Activated CD8-positive, alpha-beta T cell treated with anti-CD3 and anti-CD28 coated beads, Interleukin-2, amount 10 ng/mL, durations not matched to agents 7 days and 5 days (primary cell): ENCODE results near the gene FMN1. TPM values are rescaled to one million over a fixed set of nuclear protein-coding genes. Genes with fewer than 3 reads are reported as not detected.

Source experiments
- ATAC-seq: fragments of 150-1000 bp; cut with Tn5 transposase; one replicate; pipeline ENCODE4 v1.10.0; 2021; ENCODE audit warnings: moderate library complexity
- CTCF ChIA-PET: fragments of 350-600 bp; sonication (Branson Sonifier 250); formaldehyde crosslinking; loops from one replicate; lab custom pipeline; 2021; ENCODE audit warnings: antibody characterized with exemption; lab: Charles Lee
- POLR2A ChIA-PET: fragments of 350-600 bp; sonication (Branson Sonifier 250); formaldehyde crosslinking; loops from one replicate; lab custom pipeline; 2021; ENCODE audit warnings: antibody characterized with exemption; lab: Charles Lee
- DNase-seq: peaks from one replicate; pipeline ENCODE4 v3.0.0-alpha.2; 2020
- H3K27ac Mint-ChIP-seq: one replicate; pipeline ENCODE4 v1.8.0; 2021; ENCODE audit warnings: mild to moderate bottlenecking, mixed read lengths
- H3K27me3 Mint-ChIP-seq: one replicate; pipeline ENCODE4 v1.8.0; 2021; ENCODE audit warnings: low read depth, mixed read lengths
- H3K36me3 Mint-ChIP-seq: one replicate; pipeline ENCODE4 v1.8.0; 2021; ENCODE audit warnings: low read depth, mixed read lengths
- H3K4me1 Mint-ChIP-seq: one replicate; pipeline ENCODE4 v1.8.0; 2021; ENCODE audit warnings: low read depth, mixed read lengths
- H3K4me3 Mint-ChIP-seq: one replicate; pipeline ENCODE4 v1.8.0; 2021; ENCODE audit warnings: mild to moderate bottlenecking, mixed read lengths
- H3K9me3 Mint-ChIP-seq: one replicate; pipeline ENCODE4 v1.8.0; 2022; ENCODE audit warnings: mixed read lengths; ENCODE audit not compliant: insufficient read depth
- total RNA-seq, 2 experiments: library from RNA; stranded (reverse); gene quantifications; one replicate each; pipeline ENCODE4 v1.2.3, GENCODE V29; 2021

Gene FMN1
- total RNA-seq, 2 experiments from 2014 or later: 0.05 TPM; not detected in 1

DNA sequence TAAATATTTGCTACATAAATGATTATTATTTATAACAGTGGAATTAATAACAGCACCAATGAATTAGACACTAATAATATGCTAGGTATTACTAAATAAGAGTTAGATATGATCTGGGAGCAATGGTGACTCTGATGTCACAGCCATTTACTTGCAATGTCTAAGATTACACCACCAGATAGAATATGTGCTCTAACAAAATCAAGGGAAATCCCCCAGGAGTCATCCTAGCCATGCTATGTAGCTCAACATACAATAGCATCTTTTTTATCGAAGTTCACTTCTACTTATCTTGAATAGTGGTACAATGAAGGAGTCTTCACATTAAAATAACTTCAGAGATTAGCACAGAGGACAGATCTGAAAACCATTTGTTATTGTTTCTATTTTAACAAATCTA lies 154.0 kb downstream of the FMN1 start:
- ChIA-PET POLR2A (no interaction called here), CTCF (no interaction called here)
- Mint-ChIP-seq H3K36me3 (no peaks in the 10 kb centered on the region), H3K27ac (no peak overlapping the region), H3K9me3 (no peaks in the 10 kb centered on the region), H3K4me1 (no peaks in the 10 kb centered on the region), H3K27me3 (no peaks in the 10 kb centered on the region), H3K4me3 (no peak overlapping the region)
- DNase-seq: no peak
- ATAC-seq: no peak

DNA sequence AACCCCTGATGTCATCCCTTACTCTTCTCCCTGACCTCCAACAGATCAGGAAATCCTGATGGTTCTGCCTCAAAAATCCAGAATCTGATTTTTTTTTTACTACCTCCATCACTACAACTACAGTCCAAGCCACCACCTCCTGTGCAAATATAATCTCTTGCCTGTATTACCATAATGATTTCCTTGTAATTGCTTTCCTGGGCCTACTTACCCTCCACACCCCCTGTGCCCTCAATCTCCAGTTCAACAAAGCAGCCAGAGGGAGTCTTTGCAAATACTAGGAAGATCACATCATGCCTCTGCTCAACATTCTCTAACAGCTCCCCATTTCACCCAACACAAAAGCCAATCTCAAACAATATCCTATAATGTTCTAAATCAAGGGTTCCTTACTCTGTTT lies 159.9 kb downstream of the FMN1 start:
- no peaks in the 10 kb centered on the region for H3K36me3 Mint-ChIP-seq
- H3K4me3 Mint-ChIP-seq: no peak overlapping the region
- no peak overlapping the region for H3K27ac Mint-ChIP-seq
- H3K27me3 Mint-ChIP-seq: no peaks in the 10 kb centered on the region
- DNase-seq (no peak), ATAC-seq (no peak)
- no peaks in the 10 kb centered on the region for H3K9me3 Mint-ChIP-seq
- POLR2A ChIA-PET: no interaction called here
- CTCF ChIA-PET: no interaction called here
- no peaks in the 10 kb centered on the region for H3K4me1 Mint-ChIP-seq

DNA sequence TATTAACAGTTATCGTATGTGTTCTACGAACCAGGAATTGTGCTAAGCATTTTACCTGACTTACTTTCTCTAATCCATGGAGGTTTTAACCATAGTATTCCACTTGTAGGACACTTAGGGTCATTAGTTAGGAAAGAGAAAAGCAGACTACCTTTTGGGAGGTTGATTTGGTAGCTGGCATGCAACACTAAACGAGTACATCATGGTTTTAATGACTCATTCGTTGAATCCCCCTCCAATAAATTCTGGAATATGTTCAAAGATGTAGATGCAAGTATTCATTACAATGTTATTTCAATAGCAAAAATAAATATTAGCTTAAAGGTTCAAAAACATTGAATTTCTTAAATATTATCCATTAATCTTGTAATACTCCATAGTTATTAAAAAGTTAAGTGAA lies 162.5 kb downstream of the FMN1 start:
- Mint-ChIP-seq H3K36me3 (no peaks in the 10 kb centered on the region), H3K27me3 (peaks cover 2% of the 10 kb centered on the region), H3K4me3 (no peak overlapping the region), H3K27ac (no peak overlapping the region), H3K4me1 (no peaks in the 10 kb centered on the region), H3K9me3 (no peaks in the 10 kb centered on the region)
- CTCF ChIA-PET: no interaction called here
- ATAC-seq (no peak), DNase-seq (no peak)
- POLR2A ChIA-PET: no interaction called here

DNA sequence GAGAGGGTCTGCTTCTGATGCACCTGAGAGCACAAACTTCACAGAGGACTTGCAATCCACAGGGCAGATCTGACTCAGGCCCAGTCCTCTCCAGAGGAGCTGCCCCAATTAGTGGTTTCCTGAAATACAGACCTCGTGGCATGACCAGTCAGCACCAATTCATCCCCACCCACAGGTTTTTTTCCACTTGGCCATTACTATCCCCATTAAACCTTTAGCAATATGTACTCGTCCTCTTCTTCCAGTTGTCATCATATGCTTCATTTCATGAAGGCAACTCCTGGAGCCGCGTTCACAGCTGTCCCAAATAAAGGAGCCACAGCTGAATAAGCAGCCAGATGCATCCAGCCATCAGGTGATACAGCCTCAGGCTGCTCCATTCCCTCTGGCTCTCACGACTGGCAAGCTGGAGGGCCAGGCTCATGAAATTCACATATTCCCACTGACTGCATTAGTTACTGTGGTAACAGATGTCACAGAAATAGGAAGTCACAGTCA lies 163.1 kb downstream of the FMN1 start:
- ChIA-PET POLR2A (no interaction called here), CTCF (no interaction called here)
- H3K27me3 Mint-ChIP-seq: peaks cover 2% of the 10 kb centered on the region
- H3K27ac Mint-ChIP-seq: no peak overlapping the region
- no peak for DNase-seq
- ATAC-seq: no peak
- H3K36me3 Mint-ChIP-seq: no peaks in the 10 kb centered on the region
- H3K4me3 Mint-ChIP-seq: no peak overlapping the region
- no peaks in the 10 kb centered on the region for H3K4me1 Mint-ChIP-seq
- no peaks in the 10 kb centered on the region for H3K9me3 Mint-ChIP-seq

DNA sequence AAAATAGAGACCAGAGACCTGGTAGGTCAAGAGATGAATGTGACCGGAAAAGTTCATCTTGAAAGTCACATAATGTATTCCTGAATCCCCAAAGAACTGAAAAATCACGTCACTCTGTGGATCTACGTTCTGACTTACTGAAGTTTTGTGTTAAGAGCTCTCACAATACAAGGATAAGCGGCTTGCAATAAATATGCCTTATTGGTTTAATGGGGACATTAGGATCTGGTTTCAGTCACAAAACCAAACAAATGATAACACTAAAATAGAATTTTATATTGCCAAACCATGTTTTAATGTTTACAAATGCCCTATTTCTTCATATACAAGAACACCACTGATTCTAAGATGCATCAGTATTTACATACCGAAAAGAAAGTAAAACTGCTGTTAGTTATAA lies 164.2 kb downstream of the FMN1 start:
- Mint-ChIP-seq H3K27me3 (peaks cover 2% of the 10 kb centered on the region), H3K4me3 (no peak overlapping the region), H3K9me3 (no peaks in the 10 kb centered on the region), H3K27ac (no peak overlapping the region), H3K4me1 (no peaks in the 10 kb centered on the region), H3K36me3 (no peaks in the 10 kb centered on the region)
- ChIA-PET CTCF (no interaction called here), POLR2A (no interaction called here)
- DNase-seq (no peak), ATAC-seq (no peak)

DNA sequence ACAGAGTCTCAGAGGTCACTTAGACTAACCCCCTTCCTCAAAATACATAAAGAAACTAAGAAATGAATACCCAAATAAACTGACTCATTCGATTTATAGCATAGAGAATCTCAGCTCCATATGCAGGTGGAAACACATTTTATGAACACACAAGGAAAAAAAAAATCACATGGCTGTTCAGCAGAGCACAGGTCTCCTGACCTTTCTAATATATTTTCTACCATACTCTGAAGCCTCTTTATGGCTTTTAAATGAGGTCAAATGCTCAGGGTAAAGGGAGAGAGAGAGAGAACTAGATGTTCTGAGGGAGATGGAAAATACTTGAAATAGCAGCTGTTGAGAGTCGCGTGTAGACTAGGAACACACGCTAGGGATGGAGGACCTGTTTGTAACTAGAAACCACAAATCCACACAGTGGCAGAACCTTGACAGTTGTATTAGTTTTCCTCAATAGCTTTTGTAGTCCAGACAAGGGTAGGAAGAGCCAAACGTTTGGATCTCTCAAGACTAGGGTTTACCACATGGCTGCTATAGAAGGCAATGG lies 165.3 kb downstream of the FMN1 start:
- Mint-ChIP-seq H3K9me3 (no peaks in the 10 kb centered on the region), H3K27me3 (peaks cover 2% of the 10 kb centered on the region), H3K4me1 (no peaks in the 10 kb centered on the region), H3K36me3 (no peaks in the 10 kb centered on the region), H3K27ac (no peak overlapping the region), H3K4me3 (no peak overlapping the region)
- POLR2A ChIA-PET: no interaction called here
- no peak for ATAC-seq
- CTCF ChIA-PET: no interaction called here
- DNase-seq: no peak

DNA sequence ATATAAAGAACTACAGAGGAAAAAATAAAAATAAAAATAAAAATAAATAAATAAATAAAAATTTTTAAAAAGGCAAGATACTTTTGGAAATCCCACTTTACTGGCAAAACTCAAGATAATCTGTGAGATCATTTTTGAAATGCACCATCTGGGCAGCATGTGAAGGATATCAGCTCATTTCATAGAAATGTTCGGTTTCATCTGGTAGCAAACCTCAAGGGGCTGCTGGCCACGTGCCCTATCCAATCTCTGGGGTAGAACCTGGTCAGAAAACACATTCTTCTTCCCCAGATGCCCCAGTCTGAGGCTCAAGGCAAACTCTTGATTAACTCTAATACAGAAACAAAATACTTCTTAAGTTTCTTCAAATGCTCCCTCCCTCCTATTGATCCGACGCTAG lies 166.0 kb downstream of the FMN1 start:
- no peaks in the 10 kb centered on the region for H3K9me3 Mint-ChIP-seq
- DNase-seq: no peak
- H3K27me3 Mint-ChIP-seq: peaks cover 2% of the 10 kb centered on the region
- H3K36me3 Mint-ChIP-seq: no peaks in the 10 kb centered on the region
- no peak for ATAC-seq
- CTCF ChIA-PET: no interaction called here
- H3K4me3 Mint-ChIP-seq: no peak overlapping the region
- no peaks in the 10 kb centered on the region for H3K4me1 Mint-ChIP-seq
- POLR2A ChIA-PET: no interaction called here
- no peak overlapping the region for H3K27ac Mint-ChIP-seq

DNA sequence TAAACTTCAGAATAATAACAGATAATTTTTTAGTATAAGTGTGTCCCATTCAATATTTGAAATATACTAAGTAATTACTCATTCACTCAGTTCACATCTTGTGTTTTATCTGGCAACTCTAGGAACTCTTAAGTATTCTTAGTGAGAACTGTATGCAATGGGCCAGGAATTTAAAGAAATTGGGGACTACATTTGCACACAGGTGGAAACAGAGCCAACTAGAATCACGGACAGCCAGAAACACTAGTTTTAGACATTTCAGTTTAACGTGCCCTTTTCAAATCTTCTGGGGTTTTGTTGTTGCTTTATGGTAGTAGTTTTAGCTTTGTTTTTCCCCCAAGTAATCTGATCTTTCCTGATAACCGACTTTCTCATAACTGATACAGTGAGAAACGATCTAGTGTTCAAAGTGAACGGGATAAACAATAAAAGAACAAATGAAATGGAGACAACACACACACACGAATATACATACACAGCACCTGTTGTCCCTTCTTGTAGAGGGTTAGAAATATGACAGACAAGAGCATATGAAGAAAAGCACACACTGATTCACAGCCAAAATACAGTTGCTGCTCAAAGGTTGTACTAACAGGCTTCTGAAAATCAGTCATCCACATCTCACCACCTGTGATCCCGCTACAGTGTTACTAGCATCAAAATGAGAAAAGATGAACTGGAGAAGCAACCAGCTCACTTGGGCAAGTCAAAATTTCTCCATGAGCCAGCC lies 167.0 kb downstream of the FMN1 start:
- Mint-ChIP-seq H3K27me3 (peaks cover 2% of the 10 kb centered on the region), H3K9me3 (no peaks in the 10 kb centered on the region), H3K36me3 (no peaks in the 10 kb centered on the region), H3K4me1 (no peaks in the 10 kb centered on the region), H3K27ac (no peak overlapping the region), H3K4me3 (no peak overlapping the region)
- ChIA-PET POLR2A (no interaction called here), CTCF (interaction anchor here (1.2 kb wide), 1 partner anchor 365 kb away, joined by 3 read pairs; no protein-coding TSS in a partner anchor)
- DNase-seq (no peak), ATAC-seq (no peak)

DNA sequence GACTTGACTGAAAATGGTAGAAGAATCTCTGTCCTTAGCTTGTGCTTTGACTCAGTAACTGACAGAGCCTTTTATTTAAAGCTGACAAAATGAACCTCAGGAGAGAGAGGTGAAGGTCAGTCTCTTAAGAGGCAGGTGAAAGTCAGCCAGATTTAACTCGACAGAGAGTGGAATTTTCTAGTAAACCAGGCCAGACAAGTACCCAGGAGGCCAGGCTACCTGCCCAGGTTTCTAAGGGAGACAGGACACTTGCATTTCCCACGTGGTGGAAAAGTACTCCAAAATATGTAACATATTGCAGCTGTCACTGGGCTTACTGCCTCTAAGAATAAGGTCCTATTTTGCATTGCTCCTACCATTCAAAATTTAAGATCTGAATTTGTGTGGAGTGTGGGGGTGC lies 167.9 kb downstream of the FMN1 start:
- no peak for ATAC-seq
- H3K36me3 Mint-ChIP-seq: no peaks in the 10 kb centered on the region
- no peak overlapping the region for H3K27ac Mint-ChIP-seq
- POLR2A ChIA-PET: no interaction called here
- CTCF ChIA-PET: no interaction called here
- DNase-seq: no peak
- no peaks in the 10 kb centered on the region for H3K9me3 Mint-ChIP-seq
- no peak overlapping the region for H3K4me3 Mint-ChIP-seq
- H3K27me3 Mint-ChIP-seq: peaks cover 2% of the 10 kb centered on the region
- no peaks in the 10 kb centered on the region for H3K4me1 Mint-ChIP-seq

DNA sequence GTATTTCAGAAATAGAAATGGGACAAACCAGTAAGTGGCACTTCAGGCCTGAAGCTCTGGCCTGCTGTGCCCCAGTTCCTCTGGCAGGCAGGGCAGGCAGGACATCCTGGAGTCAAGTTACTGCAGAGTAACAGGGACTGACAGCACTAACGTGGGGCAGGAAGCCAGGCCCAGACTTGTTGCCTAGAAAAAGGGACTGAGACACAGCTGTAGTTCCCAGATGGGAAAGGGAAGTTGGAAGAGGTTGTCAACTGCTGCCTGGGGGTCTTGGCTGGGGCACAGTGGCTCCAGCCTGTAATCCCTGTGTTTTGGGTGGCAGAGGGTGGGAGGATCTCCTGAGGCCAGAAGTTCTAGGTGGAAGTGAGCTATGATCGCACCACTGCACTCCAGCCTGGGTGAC lies 171.9 kb downstream of the FMN1 start:
- H3K4me3 Mint-ChIP-seq: no peak overlapping the region
- peaks cover 2% of the 10 kb centered on the region for H3K27me3 Mint-ChIP-seq
- H3K27ac Mint-ChIP-seq: no peak overlapping the region
- ATAC-seq: no peak
- H3K9me3 Mint-ChIP-seq: no peaks in the 10 kb centered on the region
- no peaks in the 10 kb centered on the region for H3K4me1 Mint-ChIP-seq
- POLR2A ChIA-PET: no interaction called here
- no peak for DNase-seq
- CTCF ChIA-PET: no interaction called here
- no peaks in the 10 kb centered on the region for H3K36me3 Mint-ChIP-seq

DNA sequence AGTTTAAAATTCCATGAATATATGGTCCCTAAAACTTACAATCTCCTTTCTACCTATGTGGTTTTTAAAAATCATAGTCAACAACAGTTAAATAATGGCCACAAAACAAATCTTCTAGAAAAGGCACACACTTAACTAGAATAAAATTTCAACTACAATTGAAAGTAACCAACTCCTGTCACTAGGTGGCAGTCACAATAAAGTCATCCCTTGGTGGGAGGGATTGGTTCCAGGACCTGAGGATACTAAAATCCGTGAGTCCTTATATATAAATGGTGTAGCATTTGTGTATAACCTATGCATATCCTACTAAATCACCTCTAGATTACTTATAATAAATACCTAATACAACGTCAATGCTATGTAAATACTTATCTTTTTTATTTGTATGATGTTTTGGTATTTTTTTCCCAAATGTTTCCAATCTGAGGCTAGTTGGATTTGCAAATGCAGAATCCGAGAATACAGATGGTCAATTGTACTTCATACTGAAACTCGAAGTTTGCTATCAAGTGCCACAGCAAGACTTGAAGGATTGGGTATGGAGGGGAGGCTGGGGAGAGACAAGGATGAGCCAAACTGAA lies 172.6 kb downstream of the FMN1 start:
- ATAC-seq (no peak), DNase-seq (peak; percentile 23)
- POLR2A ChIA-PET: interaction anchor here (0.6 kb wide), 1 partner anchor 210 kb away, joined by 3 read pairs; no protein-coding TSS in a partner anchor
- H3K4me3 Mint-ChIP-seq: no peak overlapping the region
- no peaks in the 10 kb centered on the region for H3K4me1 Mint-ChIP-seq
- no peak overlapping the region for H3K27ac Mint-ChIP-seq
- no peaks in the 10 kb centered on the region for H3K9me3 Mint-ChIP-seq
- H3K27me3 Mint-ChIP-seq: no peaks in the 10 kb centered on the region
- no peaks in the 10 kb centered on the region for H3K36me3 Mint-ChIP-seq
- CTCF ChIA-PET: interaction anchor here (0.6 to 1.2 kb wide), 3 partner anchors 16 to 233 kb away, joined by 3 read pairs; no protein-coding TSS in a partner anchor

DNA sequence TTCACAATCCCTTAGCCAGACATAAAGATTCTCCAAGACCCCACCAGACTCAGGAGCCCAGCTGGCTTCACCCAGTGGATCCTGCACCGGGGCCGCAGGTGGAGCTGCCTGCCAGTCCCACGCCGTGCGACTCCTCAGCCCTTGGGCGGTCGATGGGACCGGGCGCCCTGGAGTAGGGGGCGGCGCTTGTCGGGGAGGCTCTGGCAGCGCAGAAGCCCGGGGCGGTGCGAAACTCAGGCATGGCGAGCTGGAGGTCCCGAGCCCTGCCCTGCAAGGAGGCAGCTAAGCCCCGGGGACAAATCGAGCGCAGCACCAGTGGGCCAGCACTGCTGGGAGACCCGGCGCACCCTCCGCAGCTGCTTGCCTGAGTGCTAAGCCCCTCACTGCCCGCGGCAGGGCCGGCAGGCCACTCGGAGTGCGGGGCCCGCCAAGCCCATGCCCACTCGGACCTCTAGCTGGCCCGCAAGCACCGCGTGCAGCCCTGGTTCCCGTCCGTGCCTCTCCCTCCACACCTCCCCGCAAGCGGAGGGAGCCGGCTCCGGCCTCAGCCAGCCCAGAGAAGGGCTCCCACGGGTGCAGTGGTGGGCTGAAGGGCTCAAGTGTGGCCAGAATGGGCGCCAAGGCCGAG lies 175.0 kb downstream of the FMN1 start:
- H3K27ac Mint-ChIP-seq: no peak overlapping the region
- no peaks in the 10 kb centered on the region for H3K9me3 Mint-ChIP-seq
- ATAC-seq (no peak), DNase-seq (no peak)
- H3K27me3 Mint-ChIP-seq: peaks cover 4% of the 10 kb centered on the region
- no peak overlapping the region for H3K4me3 Mint-ChIP-seq
- H3K36me3 Mint-ChIP-seq: no peaks in the 10 kb centered on the region
- H3K4me1 Mint-ChIP-seq: no peaks in the 10 kb centered on the region
- POLR2A ChIA-PET: no interaction called here
- CTCF ChIA-PET: interaction anchor here (0.8 kb wide), 1 partner anchor 357 kb away, joined by 3 read pairs; no protein-coding TSS in a partner anchor
